ENCODE data around the gene LRRC36. TPM values are rescaled to one million over a fixed set of nuclear protein-coding genes. Genes with fewer than 3 reads are reported as not detected.
A peak's percentile ranks its signal among the peaks of the same experiment; 100 is the strongest.

The LRRC36 gene
- polyA plus RNA-seq, 1 experiment, result not detected

DNA sequence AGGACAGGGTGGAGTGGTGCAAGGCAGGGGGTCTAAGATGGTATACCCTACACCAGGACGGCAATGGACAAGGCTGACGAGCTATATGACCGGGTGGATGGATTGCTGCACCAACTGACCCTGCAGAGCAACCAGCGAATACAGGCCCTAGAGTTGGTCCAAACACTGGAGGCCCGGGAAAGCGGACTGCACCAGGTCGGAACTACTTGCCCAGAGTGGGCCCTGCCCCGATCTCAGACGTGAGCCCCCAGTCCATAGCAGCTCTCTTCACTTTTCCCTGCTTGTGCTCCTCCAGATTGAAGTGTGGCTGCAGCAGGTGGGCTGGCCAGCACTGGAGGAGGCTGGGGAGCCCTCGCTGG lies 44.2 kb upstream of the LRRC36 start:
- CTCF ChIA-PET, result interaction anchor here (0.5 to 5.5 kb wide), 6 partner anchors 12 to 170 kb away, joined by 3 to 39 read pairs (median 4); no protein-coding TSS in a partner anchor
- POLR2A ChIA-PET, result no interaction called here
- Histone ChIP-seq H3K4me3 (ENCODE audit: low read depth, low read length) (no peak overlapping the region), H3K27me3 (ENCODE audit: control insufficient read depth, insufficient read depth, low read length) (no peaks in the 10 kb centered on the region), H3K36me3 (ENCODE audit: control insufficient read depth, insufficient read depth, low read length) (peaks cover 1% of the 10 kb centered on the region)
- TF ChIP-seq, protein P1, sequence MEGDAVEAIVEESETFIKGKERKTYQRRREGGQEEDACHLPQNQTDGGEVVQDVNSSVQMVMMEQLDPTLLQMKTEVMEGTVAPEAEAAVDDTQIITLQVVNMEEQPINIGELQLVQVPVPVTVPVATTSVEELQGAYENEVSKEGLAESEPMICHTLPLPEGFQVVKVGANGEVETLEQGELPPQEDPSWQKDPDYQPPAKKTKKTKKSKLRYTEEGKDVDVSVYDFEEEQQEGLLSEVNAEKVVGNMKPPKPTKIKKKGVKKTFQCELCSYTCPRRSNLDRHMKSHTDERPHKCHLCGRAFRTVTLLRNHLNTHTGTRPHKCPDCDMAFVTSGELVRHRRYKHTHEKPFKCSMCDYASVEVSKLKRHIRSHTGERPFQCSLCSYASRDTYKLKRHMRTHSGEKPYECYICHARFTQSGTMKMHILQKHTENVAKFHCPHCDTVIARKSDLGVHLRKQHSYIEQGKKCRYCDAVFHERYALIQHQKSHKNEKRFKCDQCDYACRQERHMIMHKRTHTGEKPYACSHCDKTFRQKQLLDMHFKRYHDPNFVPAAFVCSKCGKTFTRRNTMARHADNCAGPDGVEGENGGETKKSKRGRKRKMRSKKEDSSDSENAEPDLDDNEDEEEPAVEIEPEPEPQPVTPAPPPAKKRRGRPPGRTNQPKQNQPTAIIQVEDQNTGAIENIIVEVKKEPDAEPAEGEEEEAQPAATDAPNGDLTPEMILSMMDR (IDR thresholded peaks at IDR 0.05; ENCODE audit: insufficient read depth, low read depth, low read length), result no peak
- DNase-seq (ENCODE audit: low read depth), result no peak

DNA sequence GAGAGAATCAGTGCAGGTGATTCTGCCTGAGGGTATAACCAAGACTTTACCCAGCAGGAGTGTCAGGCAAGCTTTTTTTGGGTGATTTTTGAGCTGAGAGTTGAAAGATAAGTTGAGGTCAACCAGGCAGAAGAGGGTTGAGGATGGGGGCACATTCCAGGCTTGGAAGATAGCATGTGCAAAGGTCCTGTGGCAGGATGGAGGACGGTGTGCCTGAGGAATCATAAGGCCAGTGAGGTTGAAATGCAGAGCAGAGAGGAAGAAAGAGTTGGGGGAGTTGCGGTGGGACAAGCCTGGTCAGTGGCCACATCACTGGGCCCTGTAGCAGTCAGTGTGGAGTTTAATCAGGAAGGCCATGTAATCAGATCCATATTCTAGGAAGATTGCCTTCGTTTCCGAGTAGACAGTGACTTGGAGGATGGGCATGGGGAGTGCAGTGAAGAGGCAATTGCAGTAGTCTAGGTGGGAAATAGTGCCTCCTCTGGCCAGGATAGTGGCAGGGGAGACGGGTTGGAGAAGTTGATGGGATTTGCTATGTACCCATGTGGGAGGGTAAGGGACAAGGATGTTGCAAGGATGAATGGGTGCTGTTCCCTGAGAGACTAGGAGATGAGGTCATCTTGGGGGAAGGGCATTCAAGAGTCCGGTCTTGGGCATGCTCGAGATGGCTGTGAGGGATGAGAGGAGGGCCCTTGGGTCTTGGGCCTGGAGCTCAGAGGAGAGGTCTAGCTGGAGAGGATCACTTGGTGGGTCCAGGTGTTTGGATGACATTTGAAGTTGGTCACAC lies 43.4 kb upstream of the LRRC36 start:
- no peak for DNase-seq (ENCODE audit: low read depth)
- POLR2A ChIA-PET, result no interaction called here
- CTCF ChIA-PET, result interaction anchor here (0.9 to 5.5 kb wide), 5 partner anchors 12 to 32 kb away, joined by 4 to 39 read pairs (median 6); no protein-coding TSS in a partner anchor
- Histone ChIP-seq H3K36me3 (ENCODE audit: control insufficient read depth, insufficient read depth, low read length) (peaks cover 1% of the 10 kb centered on the region), H3K4me3 (ENCODE audit: low read depth, low read length) (no peak overlapping the region), H3K27me3 (ENCODE audit: control insufficient read depth, insufficient read depth, low read length) (no peaks in the 10 kb centered on the region)
- TF ChIP-seq, protein P1 (IDR thresholded peaks at IDR 0.05; ENCODE audit: insufficient read depth, low read depth, low read length), result no peak

DNA sequence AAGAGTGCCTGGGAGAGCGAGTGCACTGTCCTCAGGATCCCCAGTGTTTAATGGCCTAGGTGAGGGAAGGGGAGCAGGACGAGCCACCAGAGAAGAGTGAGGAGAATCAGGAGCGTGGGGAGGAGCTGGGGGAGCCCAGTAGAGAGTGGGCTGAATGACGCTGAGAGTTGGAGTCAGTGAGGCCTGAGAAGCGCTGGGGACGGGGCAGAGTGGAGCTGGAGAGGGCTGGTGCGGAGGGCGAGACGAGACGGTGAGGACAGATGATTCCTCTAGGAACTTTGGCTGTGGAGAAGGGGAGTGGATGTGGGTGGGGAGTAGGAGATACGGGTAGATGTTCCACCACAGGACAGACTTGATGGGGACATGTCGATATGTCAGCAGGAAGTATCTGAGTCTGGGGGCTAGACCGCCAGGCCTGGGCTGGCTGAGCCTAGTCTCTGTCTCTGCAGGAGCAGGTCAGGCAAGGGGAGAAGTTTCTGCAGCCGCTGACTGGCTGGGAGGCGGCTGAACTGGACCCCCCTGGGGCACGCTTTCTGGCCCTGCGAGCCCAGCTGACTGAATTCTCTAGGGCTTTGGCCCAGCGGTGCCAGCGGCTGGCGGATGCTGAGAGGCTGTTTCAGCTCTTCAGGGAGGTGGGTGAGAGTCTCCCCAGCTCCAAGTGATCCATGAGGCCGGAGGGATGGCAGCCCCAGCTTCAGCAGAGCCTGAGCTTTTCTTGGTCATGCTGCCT lies 42.6 kb upstream of the LRRC36 start:
- ChIA-PET POLR2A (interaction anchor here (0.6 kb wide), 1 partner anchor 39 kb away, joined by 3 read pairs; no protein-coding TSS in a partner anchor), CTCF (interaction anchor here (0.9 to 5.5 kb wide), 8 partner anchors 11 to 182 kb away, joined by 3 to 39 read pairs (median 6); no protein-coding TSS in a partner anchor)
- H3K36me3 ChIP-seq (ENCODE audit: control insufficient read depth, insufficient read depth, low read length), result peaks cover 1% of the 10 kb centered on the region
- TF ChIP-seq, protein P1 (IDR thresholded peaks at IDR 0.05; ENCODE audit: insufficient read depth, low read depth, low read length), result no peak
- no peak overlapping the region for H3K4me3 ChIP-seq (ENCODE audit: low read depth, low read length)
- H3K27me3 ChIP-seq (ENCODE audit: control insufficient read depth, insufficient read depth, low read length), result no peaks in the 10 kb centered on the region
- no peak for DNase-seq (ENCODE audit: low read depth)

DNA sequence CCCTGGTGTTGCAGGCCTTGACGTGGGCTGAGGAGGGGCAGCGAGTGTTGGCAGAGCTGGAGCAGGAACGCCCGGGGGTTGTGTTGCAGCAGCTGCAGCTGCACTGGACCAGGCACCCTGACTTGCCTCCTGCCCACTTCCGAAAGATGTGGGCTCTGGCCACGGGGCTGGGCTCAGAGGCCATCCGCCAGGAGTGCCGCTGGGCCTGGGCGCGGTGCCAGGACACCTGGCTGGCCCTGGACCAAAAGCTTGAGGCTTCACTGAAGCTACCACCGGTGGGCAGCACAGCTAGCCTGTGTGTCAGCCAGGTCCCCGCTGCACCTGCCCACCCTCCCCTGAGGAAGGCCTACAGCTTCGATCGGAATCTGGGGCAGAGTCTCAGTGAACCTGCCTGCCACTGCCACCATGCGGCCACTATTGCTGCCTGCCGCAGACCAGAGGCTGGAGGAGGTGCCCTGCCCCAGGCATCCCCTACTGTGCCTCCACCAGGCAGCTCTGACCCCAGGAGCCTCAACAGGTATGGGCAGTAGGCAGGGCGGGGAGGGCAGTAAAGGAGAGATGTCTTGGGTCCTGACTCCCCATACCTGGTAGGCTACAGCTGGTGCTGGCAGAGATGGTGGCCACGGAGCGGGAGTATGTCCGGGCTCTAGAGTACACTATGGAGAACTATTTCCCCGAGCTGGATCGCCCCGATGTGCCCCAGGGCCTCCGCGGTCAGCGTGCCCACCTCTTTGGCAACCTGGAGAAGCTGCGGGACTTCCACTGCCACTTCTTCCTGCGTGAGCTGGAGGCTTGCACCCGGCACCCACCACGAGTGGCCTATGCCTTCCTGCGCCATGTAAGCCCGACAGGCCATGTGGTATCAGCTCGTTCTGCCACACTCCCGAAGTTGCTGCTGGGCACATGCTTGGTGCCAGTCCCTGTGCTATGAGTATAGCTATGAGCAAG lies 41.6 kb upstream of the LRRC36 start:
- ChIA-PET CTCF (interaction anchor here (0.7 to 5.5 kb wide), 12 partner anchors 10 to 181 kb away, joined by 3 to 39 read pairs (median 4); partner anchors contain the start of gene SLC9A5), POLR2A (interaction anchor here (0.5 to 0.6 kb wide), 2 partner anchors 8 to 40 kb away, joined by 3 read pairs; no protein-coding TSS in a partner anchor)
- no peak for DNase-seq (ENCODE audit: low read depth)
- Histone ChIP-seq H3K27me3 (ENCODE audit: control insufficient read depth, insufficient read depth, low read length) (no peaks in the 10 kb centered on the region), H3K36me3 (ENCODE audit: control insufficient read depth, insufficient read depth, low read length) (peaks cover 1% of the 10 kb centered on the region), H3K4me3 (ENCODE audit: low read depth, low read length) (no peak overlapping the region)
- TF ChIP-seq, protein P1 (IDR thresholded peaks at IDR 0.05; ENCODE audit: insufficient read depth, low read depth, low read length), result peak; percentile 55
